DOHH2 (cell line): ENCODE measurements around the gene ALS2.

ENCODE experiments used
- H3F3A ChIP-seq: fragments of 200-600 bp; sonication (generic), shearing (Covaris generic); 2 replicates; pipeline ENCODE4 v1.6.0; 2016; ENCODE audit warnings: antibody characterized with exemption, mild to moderate bottlenecking; ENCODE audit not compliant: control insufficient read depth, insufficient read depth
- H3K27ac ChIP-seq: fragments of 200-600 bp; sonication (generic); 2 replicates; pipeline ENCODE4 v1.5.1; 2014; ENCODE audit warnings: low read depth, mild to moderate bottlenecking, low read length, moderate library complexity
- H3K27me3 ChIP-seq: fragments of 200-600 bp; sonication (generic); 2 replicates; pipeline ENCODE4 v1.6.1; 2014; ENCODE audit warnings: mild to moderate bottlenecking, low read length, mixed read lengths; ENCODE audit not compliant: control insufficient read depth
- H3K36me3 ChIP-seq: fragments of 200-600 bp; sonication (generic); 2 replicates; pipeline ENCODE4 v1.6.1; 2014; ENCODE audit warnings: mild to moderate bottlenecking, low read length, moderate library complexity, mixed read lengths; ENCODE audit not compliant: control insufficient read depth
- H3K4me1 ChIP-seq: fragments of 200-600 bp; sonication (generic); 2 replicates; pipeline ENCODE4 v1.6.1; 2014; ENCODE audit warnings: mild to moderate bottlenecking, low read length, mixed read lengths; ENCODE audit not compliant: control insufficient read depth
- H3K4me2 ChIP-seq: fragments of 200-600 bp; sonication (generic); 2 replicates; pipeline ENCODE4 v1.6.0; 2014; ENCODE audit warnings: mild to moderate bottlenecking, low read length, moderate library complexity
- H3K4me3 ChIP-seq: fragments of 200-600 bp; sonication (generic); 2 replicates; pipeline ENCODE4 v1.5.1; 2014; ENCODE audit warnings: mild to moderate bottlenecking, low read length, mixed read lengths
- H3K79me2 ChIP-seq: fragments of 200-600 bp; sonication (generic); 2 replicates; pipeline ENCODE4 v1.6.1; 2014; ENCODE audit warnings: mild to moderate bottlenecking, low read length, mixed read lengths; ENCODE audit not compliant: control insufficient read depth
- H3K9me2 ChIP-seq: fragments of 200-600 bp; sonication (generic); replicated peaks from 2 replicates; pipeline ENCODE4 v1.6.1; 2014; ENCODE audit warnings: mild to moderate bottlenecking, low read length, mixed read lengths; ENCODE audit not compliant: control insufficient read depth
- H3K9me3 ChIP-seq: fragments of 200-600 bp; sonication (generic); 2 replicates; pipeline ENCODE4 v1.6.1; 2014; ENCODE audit warnings: antibody characterized with exemption, low read length, mixed read lengths; ENCODE audit not compliant: control insufficient read depth, insufficient read depth
- H4K20me1 ChIP-seq: fragments of 200-600 bp; sonication (generic); 2 replicates; pipeline ENCODE4 v1.6.0; 2014; ENCODE audit warnings: low read depth, mild to moderate bottlenecking, antibody characterized with exemption, low read length, moderate library complexity; ENCODE audit not compliant: control insufficient read depth, insufficient read depth
- CTCF ChIP-seq: fragments of 200-600 bp; sonication (generic); IDR thresholded peaks from one replicate; pipeline ENCODE4 v1.5.1; 2014; ENCODE audit warnings: antibody characterized with exemption, mild to moderate bottlenecking, low read depth, low read length; ENCODE audit not compliant: poor library complexity, severe bottlenecking
- EZH2phosphoT487 ChIP-seq: fragments of 200-600 bp; sonication (generic); IDR thresholded peaks from 2 replicates; pipeline ENCODE4 v1.6.1; 2017; ENCODE audit warnings: borderline replicate concordance, mild to moderate bottlenecking, antibody characterized with exemption, low read length, moderate library complexity, mixed read lengths

ALS2 gene

DNA sequence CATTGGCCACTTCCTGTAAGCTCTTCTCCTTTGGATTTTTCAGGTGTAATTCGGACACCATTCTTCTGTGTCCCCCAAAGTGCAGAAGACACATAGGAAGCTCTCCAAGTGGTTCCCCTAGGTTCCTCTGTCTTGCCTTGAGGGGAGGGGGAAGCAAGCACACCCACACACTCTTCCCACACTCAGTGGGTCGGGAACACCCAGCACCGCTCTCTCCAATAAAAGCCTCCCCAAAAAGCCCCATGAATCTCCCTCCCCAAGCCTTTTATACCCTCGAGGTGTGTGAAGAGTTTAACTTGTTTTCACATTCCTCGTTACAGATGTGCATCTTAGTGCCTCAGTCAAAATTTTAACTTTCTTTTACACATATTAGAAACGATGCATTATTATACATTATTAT is 127.5 kb downstream of the ALS2 start:
- no peak overlapping the region for H3K27ac ChIP-seq
- H3K9me2 ChIP-seq = no peaks in the 10 kb centered on the region

More for the DNA sequence above, 127.5 kb downstream of the ALS2 start:
- Histone ChIP-seq H3K4me1 (no peaks in the 10 kb centered on the region), H3K79me2 (no peaks in the 10 kb centered on the region), H3K4me2 (no peak overlapping the region), H3K36me3 (no peaks in the 10 kb centered on the region), H3F3A (no peaks in the 10 kb centered on the region), H3K4me3 (no peak overlapping the region), H4K20me1 (no peaks in the 10 kb centered on the region), H3K27me3 (peaks cover 8% of the 10 kb centered on the region), H3K9me3 (no peaks in the 10 kb centered on the region)
- TF ChIP-seq CTCF (no peak), EZH2phosphoT487 (no peak)
